ENCODE results near the gene ABHD3. TPM values are rescaled to one million over a fixed set of nuclear protein-coding genes. Genes with fewer than 3 reads are reported as not detected.

Gene ABHD3
- total and polyA plus RNA-seq, 5 experiments from 2014 or later = 16.2 to 52.0 (median 20.7) TPM

Small RNA genes within 50 kb of the gene (microRNA-seq; reads per million reads assigned to microRNA genes)
- 4.1 reads per million, percentile 9 among the genes with 10 or more reads in this experiment for gene MIR320C1 (ENCODE audit: borderline microRNAs expressed)

Other genes starting within 250 kb of the ABHD3 start
- 10 to 100 TPM; 32.3 to 33.0 TPM for gene ESCO1, start 104.1 kb downstream of the ABHD3 start, total RNA-seq
- gene ESCO1, start 104.1 kb downstream of the ABHD3 start, polyA plus RNA-seq = 1 to 10 TPM; 5.7 to 9.0 (median 7.5) TPM
- 10 to 100 TPM; 30.1 to 31.3 TPM for gene SNRPD1, start 92.5 kb downstream of the ABHD3 start, total RNA-seq
- gene SNRPD1, start 92.5 kb downstream of the ABHD3 start, polyA plus RNA-seq = 10 to 100 TPM; 70.1 to 83.6 (median 78.5) TPM
- gene MIB1, start 36.0 kb upstream of the ABHD3 start, total RNA-seq = 10 to 100 TPM; 19.8 to 21.5 TPM
- 1 to 10 TPM; 3.8 to 7.1 (median 3.9) TPM for gene MIB1, start 36.0 kb upstream of the ABHD3 start, polyA plus RNA-seq